Effector CD4-positive, alpha-beta T cell (primary cell): ENCODE measurements around the gene TMEM54.

Experiments used
- DNase-seq: peaks from one replicate; pipeline ENCODE4 v3.0.0-alpha.2; 2020

Gene TMEM54

DNA sequence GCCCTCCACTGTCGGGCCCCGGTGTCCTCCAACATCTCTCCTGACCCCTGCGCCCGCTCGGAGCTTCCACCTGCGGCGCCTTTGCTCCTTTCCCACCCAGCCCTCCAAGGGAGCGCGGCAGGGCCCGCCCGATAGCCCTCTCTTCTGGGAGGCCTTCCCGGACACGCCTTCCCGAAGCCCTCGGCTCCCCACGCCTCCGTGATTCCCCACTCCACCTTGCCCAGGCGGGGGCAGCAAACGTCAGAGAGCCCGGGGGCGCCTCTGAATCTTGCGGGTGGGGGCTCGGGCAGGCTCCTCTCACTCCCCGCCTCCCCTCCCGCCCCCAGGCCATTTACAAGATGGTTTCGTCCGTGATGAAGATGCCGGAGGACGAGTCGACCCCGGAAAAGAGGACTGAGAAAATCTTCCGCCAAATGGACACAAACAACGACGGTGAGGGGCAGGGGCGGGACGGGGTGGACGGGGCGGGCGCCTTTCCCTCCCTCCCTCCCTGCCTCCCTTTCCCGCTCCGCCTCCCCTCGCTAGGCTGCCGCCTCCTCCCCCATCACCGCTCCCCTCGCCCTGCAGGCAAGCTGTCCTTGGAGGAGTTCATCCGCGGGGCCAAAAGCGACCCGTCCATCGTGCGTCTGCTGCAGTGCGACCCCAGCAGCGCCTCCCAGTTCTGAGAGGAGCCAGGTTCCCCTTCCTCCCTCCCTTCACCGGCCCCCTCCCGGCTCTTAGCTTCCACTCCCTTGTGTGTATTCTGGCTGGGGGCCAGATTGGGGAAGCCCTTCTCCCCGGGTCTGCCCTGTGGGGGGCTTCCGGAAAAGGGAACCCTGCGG, 7.8 kb downstream of the TMEM54 start:
- DNase-seq = no peak

DNA sequence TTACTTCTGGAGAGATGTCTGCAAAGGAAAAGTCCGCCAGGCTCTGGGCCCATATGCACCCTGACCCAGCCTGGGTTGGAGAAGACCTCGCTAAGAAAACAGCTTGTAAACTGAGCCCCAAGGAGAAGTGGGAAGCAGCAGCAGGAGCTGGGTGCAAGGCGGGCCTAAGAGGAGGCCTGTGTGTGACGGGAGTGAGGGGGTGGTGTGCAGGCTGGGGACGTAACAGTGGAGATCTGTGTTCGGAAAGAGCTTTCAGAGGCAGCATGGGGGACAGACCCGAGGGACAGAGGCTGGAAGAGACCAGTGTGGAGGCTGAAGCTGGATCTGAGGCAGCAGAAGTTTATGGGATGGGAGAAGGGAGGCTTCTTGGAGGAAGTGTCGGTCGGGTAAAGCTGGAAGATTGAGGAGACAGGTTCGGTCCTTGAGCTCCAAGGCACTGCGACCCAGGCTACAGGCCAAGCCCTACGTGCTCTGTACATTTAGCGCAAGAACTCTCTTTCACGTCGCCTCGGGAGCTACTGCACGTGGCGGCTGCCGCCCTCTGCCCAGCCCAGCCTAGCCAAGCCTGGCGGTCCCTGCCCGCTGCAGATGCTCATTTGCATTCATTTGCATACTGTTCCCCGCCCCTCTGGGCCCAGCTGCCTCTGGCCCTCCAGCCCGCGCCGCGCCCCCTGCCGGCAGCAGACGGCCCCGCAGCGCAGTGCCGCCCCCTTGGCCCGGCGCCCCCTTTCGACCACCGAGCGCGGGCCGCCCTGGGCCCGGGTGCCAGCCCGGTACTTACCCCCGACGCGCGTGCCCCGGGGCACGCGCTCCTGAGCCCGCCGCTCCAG, 8.6 kb downstream of the TMEM54 start:
- DNase-seq = no peak

DNA sequence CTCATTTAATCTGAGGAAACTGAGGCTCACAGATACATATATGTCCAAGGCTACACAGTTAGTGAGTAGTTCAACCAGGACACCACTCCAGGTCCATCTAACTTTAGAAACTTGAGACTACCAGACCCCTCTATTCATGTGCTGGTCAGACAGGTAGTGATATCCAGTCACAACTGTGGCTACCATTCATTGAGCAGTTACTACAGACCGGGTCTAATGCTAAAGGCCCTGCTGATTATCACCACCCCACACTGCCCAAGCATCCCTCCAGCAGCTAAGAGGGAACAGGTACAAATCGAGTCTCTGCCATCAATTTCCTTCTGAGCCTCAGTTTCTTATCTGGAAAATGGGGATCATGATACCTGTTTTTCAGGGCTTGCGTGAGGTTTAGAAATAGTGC, 9.6 kb downstream of the TMEM54 start:
- DNase-seq = no peak

DNA sequence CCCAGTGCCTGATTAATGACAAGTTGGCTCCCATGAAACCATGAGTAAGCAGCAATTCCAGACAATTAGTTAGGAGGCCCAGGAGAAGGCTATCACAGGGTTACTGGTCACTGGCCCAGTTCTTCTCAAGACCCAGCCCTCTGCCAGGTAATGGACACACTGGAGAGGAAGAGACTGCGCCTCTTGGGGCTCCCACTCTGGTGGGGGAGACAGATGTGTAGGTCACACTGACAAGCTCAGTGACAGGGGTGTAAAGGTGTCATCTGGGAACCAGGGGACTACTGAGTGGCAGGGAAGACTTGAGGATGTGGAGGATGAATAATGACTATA, 10.0 kb downstream of the TMEM54 start:
- DNase-seq = no peak

DNA sequence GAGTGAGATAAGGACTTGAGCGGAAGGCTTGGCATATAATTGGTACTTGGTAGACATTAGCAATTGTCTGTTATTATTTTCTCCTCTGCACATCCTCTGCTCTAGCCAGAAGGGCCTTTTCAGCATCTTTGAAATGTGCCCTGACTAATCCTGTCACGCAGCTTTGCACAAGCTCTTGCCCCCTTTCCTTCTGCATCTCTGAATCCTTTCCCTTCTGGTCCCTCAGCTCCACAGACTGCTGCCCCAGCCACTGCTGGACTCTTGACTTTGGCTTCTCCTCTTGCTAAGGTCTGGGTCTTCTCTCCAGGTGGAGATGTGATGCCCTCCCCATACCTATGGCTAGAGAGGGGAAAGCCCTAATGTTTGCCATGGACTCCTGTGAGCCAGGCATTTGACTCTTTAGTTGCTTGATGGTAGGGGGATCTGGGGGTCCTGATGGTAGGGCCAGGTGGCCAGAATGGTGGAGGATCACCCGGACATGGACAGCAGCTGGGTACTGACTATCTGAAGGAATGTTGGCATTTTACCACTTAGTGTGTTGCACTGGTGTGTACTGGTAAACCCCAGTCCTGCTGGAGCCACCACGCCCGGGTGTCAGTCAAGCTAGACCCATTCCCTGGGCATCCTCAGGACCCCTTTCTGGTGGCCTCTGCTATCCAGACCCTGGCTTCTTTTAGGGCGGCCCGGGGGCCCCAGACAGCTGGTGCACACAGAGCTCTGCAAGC, 10.5 kb downstream of the TMEM54 start:
- no peak for DNase-seq

DNA sequence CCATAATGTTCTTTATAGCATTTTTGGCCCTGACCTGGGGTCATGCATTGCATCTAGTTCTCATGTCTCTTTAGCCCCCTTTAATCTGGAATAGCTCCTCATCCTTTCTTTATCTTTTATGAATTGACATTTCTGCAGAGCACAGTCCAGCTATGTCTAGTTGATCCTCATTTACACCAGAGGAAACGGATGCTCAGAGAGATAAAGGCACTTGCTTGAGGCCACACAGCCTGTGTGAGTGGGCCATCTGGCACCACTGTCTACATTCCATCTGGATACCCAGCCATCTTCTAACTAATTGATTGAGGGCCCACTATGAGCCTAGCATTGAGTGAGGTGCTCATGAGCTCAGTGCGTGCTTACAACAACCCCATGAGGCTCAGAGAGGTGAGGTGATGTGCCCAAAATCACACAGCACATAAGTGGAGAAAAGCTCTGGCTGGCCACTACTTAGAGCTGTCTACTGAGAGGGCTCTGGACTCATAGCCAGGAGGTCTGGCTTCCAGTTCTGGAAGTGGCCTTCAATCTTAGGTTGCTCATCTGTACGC, 11.4 kb downstream of the TMEM54 start:
- DNase-seq = no peak

DNA sequence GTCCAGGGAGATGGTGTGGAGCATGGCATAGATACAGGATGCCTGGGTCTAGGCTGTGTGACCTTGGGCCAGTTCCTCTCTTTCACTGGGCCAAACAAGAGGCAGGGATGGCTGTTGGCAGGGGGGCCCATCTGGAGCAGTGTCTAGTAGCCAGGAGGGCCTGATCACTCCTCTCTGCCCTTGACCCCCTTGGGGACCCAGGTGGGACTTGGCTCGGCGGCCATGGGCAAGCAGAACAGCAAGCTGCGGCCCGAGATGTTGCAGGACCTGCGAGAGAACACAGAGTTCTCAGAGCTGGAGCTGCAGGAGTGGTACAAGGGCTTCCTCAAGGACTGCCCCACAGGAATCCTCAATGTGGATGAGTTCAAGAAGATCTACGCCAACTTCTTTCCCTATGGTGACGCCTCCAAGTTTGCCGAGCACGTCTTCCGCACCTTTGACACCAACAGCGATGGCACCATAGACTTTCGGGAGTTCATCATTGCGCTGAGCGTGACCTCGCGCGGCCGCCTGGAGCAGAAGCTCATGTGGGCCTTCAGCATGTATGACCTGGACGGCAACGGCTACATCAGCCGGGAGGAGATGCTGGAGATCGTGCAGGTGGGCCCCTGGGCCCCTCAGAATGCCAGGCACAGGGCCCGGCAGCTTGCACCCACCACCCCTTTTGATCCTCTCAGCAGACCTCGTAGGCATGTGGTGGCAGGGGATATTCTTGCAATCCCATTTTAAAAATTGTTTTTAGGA, 12.3 kb downstream of the TMEM54 start:
- DNase-seq = no peak

DNA sequence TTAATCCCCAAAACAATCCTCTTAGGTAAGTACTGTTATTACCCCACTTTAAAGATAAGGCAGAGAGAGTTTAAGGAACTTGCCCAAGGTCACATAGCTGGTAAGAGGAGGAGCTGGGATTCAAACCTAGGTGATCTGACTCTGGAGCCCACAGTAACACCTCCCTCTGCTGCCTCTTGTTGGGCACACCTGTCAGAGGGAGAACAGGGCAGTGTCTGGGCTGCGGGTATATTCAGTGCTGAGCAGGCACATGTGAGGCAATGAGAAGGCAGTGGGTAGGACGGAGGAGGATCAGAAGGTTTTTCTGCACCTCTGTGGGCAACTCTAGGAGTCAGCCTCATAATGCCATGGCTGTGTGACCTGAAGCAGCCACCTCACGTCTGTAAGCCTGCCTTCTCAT, 13.1 kb downstream of the TMEM54 start:
- no peak for DNase-seq

DNA sequence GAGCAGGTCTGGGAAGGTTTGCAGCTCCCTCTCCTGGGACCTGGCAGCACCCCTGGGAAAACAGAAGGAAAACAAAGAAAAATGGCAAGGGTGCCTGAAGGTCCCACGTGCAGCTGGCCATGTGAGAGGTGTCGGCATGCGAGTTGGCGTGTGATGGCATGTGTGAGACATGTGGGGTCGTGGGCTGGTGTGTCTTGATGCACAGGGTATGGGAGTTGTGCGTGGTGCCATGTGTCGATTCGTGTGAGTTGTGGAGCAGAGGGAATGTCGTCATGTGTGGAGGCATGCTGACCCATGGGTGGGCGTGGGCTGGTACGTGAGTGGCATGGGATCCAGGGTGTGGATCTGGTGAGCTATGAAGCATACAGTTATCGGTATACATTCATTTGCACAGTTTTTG, 13.6 kb downstream of the TMEM54 start:
- no peak for DNase-seq

DNA sequence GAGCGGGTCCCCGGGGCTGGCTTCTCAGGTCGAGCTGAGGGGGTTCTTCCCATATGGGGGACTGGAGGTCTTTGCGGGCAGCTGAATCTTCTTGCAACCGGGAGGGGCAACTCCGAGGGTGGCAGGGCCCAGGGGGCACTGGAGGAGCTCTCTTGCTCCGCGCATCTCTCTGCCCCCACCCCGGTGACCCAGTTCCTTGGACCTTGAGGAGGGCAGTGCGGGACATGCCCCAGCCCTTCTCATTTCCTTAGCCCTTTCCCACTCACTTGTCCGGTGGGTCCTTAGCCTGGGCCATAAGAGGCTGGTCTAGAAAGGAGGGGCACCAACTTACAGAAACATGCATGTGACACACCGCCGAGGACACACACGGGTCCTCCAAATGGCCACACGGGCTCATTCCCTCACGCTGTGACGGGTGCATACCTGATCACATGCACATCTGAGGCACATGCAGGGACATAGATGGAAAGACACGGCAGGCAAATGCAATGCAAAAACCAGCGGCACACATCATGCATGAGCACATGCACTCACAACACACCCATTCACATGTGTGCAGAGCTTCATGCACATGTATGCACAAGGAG, 14.3 kb downstream of the TMEM54 start:
- no peak for DNase-seq

DNA sequence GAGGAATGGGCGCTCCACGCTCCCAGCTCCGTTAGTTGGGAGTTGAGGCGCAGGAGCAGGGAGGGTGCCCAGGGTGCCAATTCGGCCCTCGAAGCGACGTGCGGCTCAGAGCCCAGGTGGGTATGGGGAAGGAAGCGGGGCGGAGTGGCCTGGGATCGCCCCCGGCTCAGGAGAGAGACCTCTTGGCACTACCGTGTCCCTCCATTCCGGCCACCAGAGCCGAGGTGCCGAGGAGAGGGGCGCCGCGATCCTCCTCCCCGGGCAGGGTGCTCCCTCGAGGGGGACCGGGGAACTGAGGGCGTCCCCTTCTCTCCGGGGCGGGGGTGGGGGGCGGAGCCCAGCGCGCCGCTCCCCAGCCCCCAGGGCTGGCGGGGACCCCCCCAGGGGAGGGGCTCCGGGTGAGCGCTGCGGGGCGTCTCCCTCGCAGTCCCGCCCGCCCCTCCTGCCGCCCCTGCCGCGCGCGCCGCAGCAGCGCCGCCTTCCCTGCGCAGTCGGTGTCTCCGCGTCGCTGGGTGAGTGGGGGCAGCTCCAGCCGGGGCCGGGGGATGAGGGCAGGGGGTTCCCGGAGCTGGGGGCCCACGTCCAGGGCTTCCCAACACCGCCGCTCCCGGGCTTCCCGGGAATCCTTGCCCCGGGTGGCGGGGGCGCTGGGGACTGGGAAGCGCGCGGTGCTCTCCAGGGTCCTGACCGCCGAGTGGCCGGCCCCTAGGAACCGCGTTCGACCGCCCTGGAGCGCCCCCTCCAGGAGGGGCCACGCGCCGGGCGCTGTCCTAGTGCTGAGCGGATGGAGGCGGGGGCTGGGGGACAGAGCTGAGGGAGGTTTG, 15.0 kb downstream of the TMEM54 start, which contains the start of gene HPCA:
Gene HPCA, plus strand, starts transcription at position 488 of the 824 bp plus-strand sequence. CDS start 2,408 bp downstream, outside the sequence.
- DNase-seq = no peak

DNA sequence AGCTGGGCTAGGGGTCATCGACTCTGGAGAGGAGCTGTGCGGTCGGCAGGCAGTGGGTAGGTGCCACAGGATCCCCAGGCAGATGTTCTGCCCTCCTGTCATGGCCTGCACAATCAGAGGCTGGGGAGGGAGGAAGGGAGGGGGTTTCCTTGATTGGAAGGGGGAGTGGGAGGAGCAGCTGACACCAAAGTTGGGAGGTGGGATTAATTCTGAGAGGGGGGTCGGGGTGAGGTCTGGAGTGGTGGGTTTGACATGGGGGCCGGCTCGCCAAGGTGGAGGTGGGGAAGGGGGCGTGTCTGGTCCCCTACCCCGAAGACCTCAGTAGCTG, 15.5 kb downstream of the TMEM54 start:
- no peak for DNase-seq

DNA sequence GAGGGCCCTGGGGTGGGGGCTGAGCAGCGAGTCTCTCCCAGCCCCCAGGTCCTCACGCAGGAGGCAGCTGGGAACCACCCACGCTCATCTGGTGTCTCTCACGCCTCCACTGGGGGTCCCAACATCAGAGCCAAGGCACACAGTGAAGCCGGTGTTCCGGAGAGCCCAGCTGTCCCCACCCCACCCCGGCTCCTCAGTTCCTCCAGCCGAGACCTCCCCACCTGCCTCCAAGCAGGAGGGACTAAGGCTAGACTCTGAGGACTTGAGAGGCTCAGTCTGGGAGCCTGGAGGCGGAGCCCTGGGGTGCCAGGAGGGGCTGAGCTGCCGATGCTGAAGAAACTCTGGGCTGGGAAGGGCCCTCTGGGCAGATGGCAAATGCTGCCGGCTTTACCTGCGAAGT, 16.5 kb downstream of the TMEM54 start:
- DNase-seq = no peak

DNA sequence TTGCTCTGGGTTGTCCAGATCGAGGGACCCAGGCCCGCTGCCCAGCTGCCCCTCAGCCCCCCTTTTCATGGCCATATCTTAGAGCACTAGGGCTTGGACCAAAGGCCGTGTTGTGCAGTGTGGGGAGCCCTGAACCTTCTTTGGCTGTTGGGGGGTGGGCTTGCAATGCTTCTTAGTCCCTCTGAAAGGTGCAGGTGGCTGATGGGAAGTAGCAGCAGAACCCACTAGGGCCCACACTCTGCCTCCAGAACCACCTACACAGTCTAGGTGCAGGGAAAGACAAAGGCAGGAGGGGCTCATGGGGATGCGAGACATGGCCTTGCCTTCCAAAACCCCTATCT, 17.2 kb downstream of the TMEM54 start:
- DNase-seq = no peak

DNA sequence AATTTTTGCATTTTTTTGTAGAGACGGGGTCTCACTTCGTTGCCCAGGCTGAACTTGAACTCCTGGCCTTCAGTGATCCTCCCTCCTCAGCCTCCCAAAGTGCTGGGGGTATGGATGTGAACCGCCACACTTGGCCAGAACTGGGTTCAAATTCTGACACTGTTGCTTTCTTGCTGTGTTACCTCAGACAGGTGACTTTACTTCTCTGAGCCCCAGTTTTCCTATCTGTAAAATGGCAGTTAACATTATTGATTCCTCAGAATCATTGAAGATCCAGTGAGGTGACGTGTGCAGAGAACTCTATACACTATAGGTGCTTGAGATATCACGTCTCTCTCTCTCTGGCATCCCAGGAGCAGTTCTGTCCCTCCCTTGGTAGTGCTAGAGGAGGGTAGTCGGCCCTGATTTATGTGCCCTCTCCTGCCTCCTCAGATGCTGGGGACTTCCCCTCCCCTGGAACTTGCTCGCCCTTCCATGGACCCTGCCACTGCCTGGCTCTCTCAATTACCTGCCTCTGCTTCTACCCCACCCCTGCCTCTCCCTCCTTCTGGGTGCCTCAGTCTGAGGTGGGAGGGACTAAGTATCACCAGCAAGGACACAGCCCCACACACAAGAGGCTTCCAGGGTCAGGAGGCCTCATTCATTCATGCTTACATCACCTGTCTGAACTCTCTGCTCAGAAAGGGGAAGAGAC, 17.7 kb downstream of the TMEM54 start:
- no peak for DNase-seq

DNA sequence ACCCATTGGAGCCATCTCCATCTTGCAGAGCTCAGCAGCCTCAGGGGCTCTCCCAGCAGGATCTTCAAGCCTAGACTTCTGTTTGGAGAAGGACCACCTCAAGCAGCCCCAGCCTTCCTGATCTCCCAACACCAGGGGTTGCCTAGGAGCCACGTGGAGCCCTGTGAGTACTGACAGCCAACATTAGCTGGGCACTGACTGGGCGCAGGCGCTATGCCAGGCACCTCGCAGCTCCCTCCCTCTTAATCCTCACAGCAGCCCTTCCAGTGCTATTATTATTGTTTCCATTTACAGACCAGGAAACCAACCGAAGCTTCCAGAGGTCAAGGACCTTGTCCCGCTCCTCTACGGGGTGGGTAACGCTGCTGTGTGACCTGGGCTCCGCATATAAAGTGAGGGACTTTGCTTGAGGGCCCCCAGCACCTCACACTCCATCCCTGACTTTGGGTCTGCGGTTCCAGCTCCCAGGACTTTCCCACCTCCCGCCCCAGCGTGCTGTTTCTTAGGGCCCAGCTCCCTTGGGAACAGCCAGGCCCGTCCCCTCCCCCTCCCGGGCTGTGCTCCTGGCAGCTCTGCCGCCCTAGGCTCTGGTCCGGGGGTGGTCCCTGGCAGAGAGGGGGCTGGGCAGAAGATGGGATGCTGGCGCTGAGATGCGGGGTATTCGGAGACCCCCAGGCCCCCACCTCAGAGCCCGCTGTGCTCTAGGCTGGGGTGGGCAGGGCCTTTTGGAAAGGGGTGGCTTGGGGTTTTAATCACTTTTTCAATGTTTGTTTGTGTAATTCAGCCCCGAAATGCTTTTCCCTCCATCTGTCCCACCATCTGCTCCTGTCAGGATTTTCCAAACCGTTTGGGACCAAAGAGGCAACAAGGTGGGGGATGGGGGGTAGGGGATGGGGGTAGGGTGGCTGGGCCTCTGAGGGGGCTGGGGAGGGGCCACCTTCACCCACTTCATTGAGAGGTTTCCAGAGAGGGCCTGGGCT, 19.0 kb downstream of the TMEM54 start:
- no peak for DNase-seq

DNA sequence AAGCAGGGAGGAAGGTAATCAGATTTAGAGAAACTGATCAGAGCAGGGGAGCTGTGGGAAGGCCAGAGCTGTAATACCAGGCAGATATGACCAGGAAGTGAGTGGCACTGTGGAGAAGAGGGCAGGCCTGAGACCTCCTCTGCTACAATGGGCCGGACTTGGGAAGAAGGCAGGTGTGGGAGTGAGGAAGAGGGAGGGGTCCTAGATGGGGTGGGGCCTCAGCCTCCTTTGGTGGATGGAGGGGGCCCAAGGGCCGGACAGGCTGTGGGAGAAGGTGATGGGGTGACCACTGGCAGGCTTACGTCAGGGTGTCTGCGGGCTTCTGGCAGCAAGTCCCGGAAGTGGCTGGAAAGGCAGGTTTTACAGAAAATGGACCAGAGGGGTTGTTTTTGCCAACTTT, 19.9 kb downstream of the TMEM54 start:
- DNase-seq = no peak

DNA sequence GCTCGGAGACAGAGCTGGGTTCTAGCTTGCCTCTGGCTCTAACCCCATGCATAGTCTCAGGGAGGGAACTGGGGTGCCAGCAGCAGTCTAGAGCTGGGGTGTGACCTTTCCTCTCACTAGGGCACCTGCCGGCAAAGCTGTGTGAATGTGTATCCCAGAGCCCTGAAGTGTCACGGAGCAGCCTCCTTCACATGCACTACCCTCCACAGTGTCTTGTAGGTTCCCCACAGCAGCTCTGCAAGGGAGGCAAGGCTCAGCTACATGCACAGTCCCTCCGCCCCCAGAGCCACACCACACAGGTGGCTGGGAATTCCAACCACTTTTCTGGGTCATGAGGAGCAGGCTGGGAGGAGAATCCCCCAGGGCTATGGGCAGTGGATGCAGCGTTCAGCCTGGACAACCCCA, 22.6 kb downstream of the TMEM54 start:
- no peak for DNase-seq

DNA sequence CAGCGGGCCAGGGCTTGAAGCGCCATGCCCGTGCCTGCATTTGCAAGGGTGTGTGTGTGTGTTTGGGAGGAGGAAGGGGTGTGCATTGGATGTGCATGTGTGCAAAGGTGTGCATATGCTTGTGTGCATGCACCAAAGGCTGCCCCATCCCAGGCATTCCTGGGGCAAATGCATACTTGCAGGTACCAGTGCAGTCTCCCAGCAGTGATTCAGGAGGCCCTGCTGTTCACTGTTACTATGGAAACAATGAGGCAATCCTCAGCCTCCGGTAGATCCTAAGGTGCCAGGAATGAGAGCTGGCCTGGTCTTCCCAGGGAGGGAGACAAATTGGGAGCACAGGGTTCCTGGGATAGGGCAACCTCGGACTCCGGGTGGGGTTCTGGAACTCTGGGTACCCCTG, 23.0 kb downstream of the TMEM54 start:
- DNase-seq = no peak
